ENCODE data around the gene TXNDC5.

- TF ChIP-seq ELF1 (IDR thresholded peaks at IDR 0.05; ENCODE audit: borderline replicate concordance, low read depth) (no peak), CTCF (IDR thresholded peaks at IDR 0.05 in 2 of 3, conservative IDR thresholded peaks at IDR 0.05 in 1 of 3; ENCODE audit: borderline replicate concordance in 1 of 3, insufficient read depth in 1 of 3, low read depth in 2 of 3, low read length in 2 of 3) (no peak), EZH2 (IDR thresholded peaks at IDR 0.05) (no peak), MAX (IDR thresholded peaks at IDR 0.05) (no peak), POLR2AphosphoS5 (IDR thresholded peaks at IDR 0.05; ENCODE audit: low read depth, low read length) (no peak; the same call in none of the 2 replicates), REST (IDR thresholded peaks at IDR 0.05; ENCODE audit: low read depth) (no peak), YY1 (IDR thresholded peaks at IDR 0.05; ENCODE audit: extremely low read depth, insufficient replicate concordance, low read depth, low read length) (no peak), SP1 (IDR thresholded peaks at IDR 0.05; ENCODE audit: low read depth) (no peak), CEBPB (IDR thresholded peaks at IDR 0.05; ENCODE audit: low read depth) (no peak), JUND (IDR thresholded peaks at IDR 0.05) (no peak), EZH2phosphoT487 (IDR thresholded peaks at IDR 0.05; ENCODE audit: borderline replicate concordance) (no peak), POLR2A (IDR thresholded peaks at IDR 0.05; ENCODE audit: borderline replicate concordance, extremely low read depth, insufficient read depth, insufficient read length) (no peak)
Observed at GRCh38 chr6:7880718-7881107, 29.9 kb downstream of the TXNDC5 start.
